Gastroesophageal sphincter (tissue), 4 donors: ENCODE data around the gene TAF13. TPM values are rescaled to one million over a fixed set of nuclear protein-coding genes. Genes with fewer than 3 reads are reported as not detected.

Source experiments
- ATAC-seq: fragments of 150-250 bp; one replicate; pipeline ENCODE4 v1.9.1; 2016; ENCODE audit warnings: mild to moderate bottlenecking, moderate library complexity
- H3K27ac ChIP-seq, 4 donors: fragments of 200-600 bp; sonication (generic) in 3 of 4; 1 replicate in 3 of 4; 2 replicates in 1 of 4; pipeline ENCODE4 v1.5.1; 2016 to 2019
- H3K27me3 ChIP-seq: fragments of 200-600 bp; sonication (generic); one replicate; pipeline ENCODE4 v1.5.1; 2019
- H3K36me3 ChIP-seq, 2 donors: fragments of 200-600 bp; sonication (generic); one replicate each; pipeline ENCODE4 v1.5.1; 2019; ENCODE audit warnings: control low read depth in 1 of 2
- H3K4me1 ChIP-seq, 3 donors: fragments of 200-600 bp; sonication (generic); 1 replicate in 2 of 3; 2 replicates in 1 of 3; pipeline ENCODE4 v1.5.1; 2016 to 2019; ENCODE audit warnings: control low read depth in 2 of 3
- H3K4me3 ChIP-seq, 2 donors: fragments of 200-600 bp; sonication (generic); one replicate each; pipeline ENCODE4 v1.5.1; 2019; ENCODE audit warnings: mild to moderate bottlenecking in 1 of 2, moderate library complexity in 1 of 2
- H3K9me3 ChIP-seq, 3 donors: fragments of 200-600 bp; sonication (generic); one replicate each; pipeline ENCODE4 v1.5.1; 2017 to 2019; ENCODE audit warnings: control low read depth in 2 of 3
- CTCF ChIP-seq, 4 experiments: fragments of 200-600 bp in 2 of 4; fragments of 450-650 bp in 2 of 4; sonication (generic) in 1 of 4; IDR thresholded peaks; one replicate each; pipeline ENCODE4 v1.5.1; 2017 to 2019; ENCODE audit warnings: antibody characterized with exemption in 4 of 4, mild to moderate bottlenecking in 2 of 4, moderate library complexity in 2 of 4
- EP300 ChIP-seq: sonication (generic); formaldehyde crosslinking; IDR thresholded peaks from one replicate; pipeline ENCODE4 v1.6.1; 2017; ENCODE audit warnings: antibody characterized with exemption, mild to moderate bottlenecking
- POLR2A ChIP-seq, 2 donors: fragments of 450-650 bp; IDR thresholded peaks; one replicate each; pipeline ENCODE4 v1.6.1; 2017; ENCODE audit warnings: antibody characterized with exemption in 2 of 2, mild to moderate bottlenecking in 2 of 2, moderate library complexity in 1 of 2
- POLR2AphosphoS5 ChIP-seq: sonication (generic); formaldehyde crosslinking; IDR thresholded peaks from one replicate; pipeline ENCODE4 v1.6.1; 2017; ENCODE audit warnings: antibody characterized with exemption
- WGBS, 2 donors: methylation state at CpG; one replicate each; pipeline ENCODE4 v1.1.5; 2018; ENCODE audit warnings: low coverage in 1 of 2; 5-methylcytosine and 5-hydroxymethylcytosine counted together
- total RNA-seq, 4 donors: library from RNA; depleted of rRNA; stranded (reverse); fragments of >200 nt; gene quantifications; one replicate each; pipeline ENCODE4 v1.1.0, GENCODE V29; 2016

TAF13 gene
- total RNA-seq, 4 donors from 2014 or later: 54.8 to 73.1 (median 59.1) TPM

- 61% methylated on average over 3 to 5 of the region's 7 CpGs for WGBS, 2 donors
- no peaks in the 10 kb centered on the region for H3K9me3 ChIP-seq
These were observed 25.4 kb downstream of the TAF13 start for GRCh38 chr1:109050228-109050995.

GRCh38 chr1:109048335-109048734 lies 27.5 kb downstream of the TAF13 start:
- peaks cover 4% of the 10 kb centered on the region for H3K27me3 ChIP-seq
- H3K9me3 ChIP-seq: no peaks in the 10 kb centered on the region
- no peaks in the 10 kb centered on the region for H3K4me1 ChIP-seq
- no peak overlapping the region for H3K4me3 ChIP-seq
- no peak for ATAC-seq
- WGBS, 2 donors: 25 to 29% methylated on average over 1 to 2 of the region's 2 CpGs
- H3K27ac ChIP-seq: no peak overlapping the region
- H3K36me3 ChIP-seq: no peaks in the 10 kb centered on the region
- TF ChIP-seq CTCF (IDR thresholded peaks at IDR 0.05) (no peak), POLR2A (IDR thresholded peaks at IDR 0.05) (no peak), POLR2AphosphoS5 (no peak), EP300 (no peak)

More at GRCh38 chr1:109050228-109050995, 25.4 kb downstream of the TAF13 start:
- TF ChIP-seq CTCF (IDR thresholded peaks at IDR 0.05) (no peak), POLR2AphosphoS5 (no peak), EP300 (no peak), POLR2A (IDR thresholded peaks at IDR 0.05) (no peak)
- peaks cover 4% of the 10 kb centered on the region for H3K27me3 ChIP-seq
- ATAC-seq: no peak
- no peaks in the 10 kb centered on the region for H3K36me3 ChIP-seq
- no peak overlapping the region for H3K27ac ChIP-seq
- H3K4me3 ChIP-seq: no peak overlapping the region
- H3K4me1 ChIP-seq: no peaks in the 10 kb centered on the region

GRCh38 chr1:109047339-109047738 lies 28.5 kb downstream of the TAF13 start:
- no peak for ATAC-seq
- peaks cover 0 to 6% (median 0%) of the 10 kb centered on the region in 3 donors for H3K4me1 ChIP-seq
- TF ChIP-seq POLR2AphosphoS5: no peak
- no peak for TF ChIP-seq POLR2A (IDR thresholded peaks at IDR 0.05)
- no peak for TF ChIP-seq EP300
- H3K27ac ChIP-seq: no peak overlapping the region
- H3K9me3 ChIP-seq: no peaks in the 10 kb centered on the region
- no peaks in the 10 kb centered on the region for H3K36me3 ChIP-seq
- 87 to 90% methylated on average over 3 of the region's 6 CpGs for WGBS, 2 donors
- H3K4me3 ChIP-seq: no peak overlapping the region
- no peaks in the 10 kb centered on the region for H3K27me3 ChIP-seq

- TF ChIP-seq CTCF (IDR thresholded peaks at IDR 0.05) (no peak), POLR2A (IDR thresholded peaks at IDR 0.05) (no peak), EP300 (no peak), POLR2AphosphoS5 (no peak)
- H3K9me3 ChIP-seq: no peaks in the 10 kb centered on the region
- H3K27ac ChIP-seq: no peak overlapping the region
- no peak for ATAC-seq
- H3K4me1 ChIP-seq: peaks cover 0 to 6% (median 0%) of the 10 kb centered on the region in 3 donors
- H3K36me3 ChIP-seq: no peaks in the 10 kb centered on the region
- 77 to 87% methylated on average over 3 to 4 of the region's 4 CpGs for WGBS, 2 donors
- no peaks in the 10 kb centered on the region for H3K27me3 ChIP-seq
- H3K4me3 ChIP-seq: no peak overlapping the region
These were observed 29.1 kb downstream of the TAF13 start for GRCh38 chr1:109046671-109047070.

- Histone ChIP-seq H3K36me3 (no peaks in the 10 kb centered on the region), H3K27ac (no peak overlapping the region), H3K4me3 (no peak overlapping the region), H3K9me3 (no peaks in the 10 kb centered on the region), H3K27me3 (no peaks in the 10 kb centered on the region), H3K4me1 (peaks cover 0 to 11% (median 0%) of the 10 kb centered on the region in 3 donors)
- 62 to 82% methylated on average over 1 of the region's 1 CpG for WGBS, 2 donors
- no peak for ATAC-seq
- no peak for TF ChIP-seq CTCF (IDR thresholded peaks at IDR 0.05)
- no peak for TF ChIP-seq POLR2A (IDR thresholded peaks at IDR 0.05)
- TF ChIP-seq EP300: no peak
- TF ChIP-seq POLR2AphosphoS5: no peak
These were observed 30.2 kb downstream of the TAF13 start for GRCh38 chr1:109045595-109045994.
